Measurements from ENCODE around the gene DIP2C. TPM values are rescaled to one million over a fixed set of nuclear protein-coding genes. Genes with fewer than 3 reads are reported as not detected.
"Not testable (repeated sequence)": the region's sequence is repeated elsewhere in the genome, so short reads cannot be mapped to it uniquely, and the experiment has no call there.

DIP2C gene
- total RNA-seq, 1 donor from 2014 or later = 11.4 TPM

DNA sequence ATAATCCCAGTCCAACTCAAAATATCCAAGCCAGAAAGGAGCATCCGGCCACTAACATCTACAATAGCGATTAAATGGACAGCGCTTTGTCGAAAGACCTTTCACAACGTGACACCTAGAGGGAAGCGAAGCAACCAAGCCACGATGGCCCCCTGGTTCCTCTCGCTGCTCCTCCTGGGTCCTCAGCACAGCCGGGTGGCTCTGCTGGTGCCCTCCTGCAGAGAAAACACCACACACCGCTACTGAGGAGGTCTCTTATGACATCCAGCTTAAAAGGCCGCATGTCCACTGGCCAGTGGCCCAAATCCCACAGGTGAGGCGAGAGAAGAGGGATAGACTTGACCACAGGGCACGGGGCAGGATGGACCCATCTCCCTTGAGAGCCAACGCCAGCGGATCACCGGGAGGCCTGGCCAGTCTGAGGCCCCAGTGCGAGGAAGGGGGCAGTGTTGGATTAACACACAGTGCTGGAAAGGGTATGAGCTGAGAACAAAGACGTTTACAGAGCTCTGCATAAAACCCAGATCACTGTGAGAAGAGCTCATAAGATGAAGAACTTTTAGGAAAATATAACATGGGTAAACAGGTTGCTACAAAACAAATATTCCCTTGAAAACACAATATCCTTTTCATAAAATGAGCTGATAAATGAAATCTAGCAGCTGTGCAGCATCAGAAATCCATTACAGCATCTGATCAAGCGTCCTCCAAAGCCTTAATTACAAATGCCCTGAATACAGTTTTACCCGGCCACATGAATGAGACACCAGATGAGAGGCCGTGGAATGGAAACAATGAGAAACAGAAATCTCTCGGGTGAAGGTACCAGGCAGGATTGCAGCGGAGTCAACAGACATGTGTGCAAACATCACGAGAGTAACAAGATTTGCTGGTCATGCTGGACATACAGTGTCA is 236.7 kb downstream of the DIP2C start:
- no peak overlapping the region for H3K4me3 ChIP-seq (ENCODE audit: low read depth, low read length)
- DNase-seq (ENCODE audit: low read depth) = no peak
- TF ChIP-seq, protein P1, sequence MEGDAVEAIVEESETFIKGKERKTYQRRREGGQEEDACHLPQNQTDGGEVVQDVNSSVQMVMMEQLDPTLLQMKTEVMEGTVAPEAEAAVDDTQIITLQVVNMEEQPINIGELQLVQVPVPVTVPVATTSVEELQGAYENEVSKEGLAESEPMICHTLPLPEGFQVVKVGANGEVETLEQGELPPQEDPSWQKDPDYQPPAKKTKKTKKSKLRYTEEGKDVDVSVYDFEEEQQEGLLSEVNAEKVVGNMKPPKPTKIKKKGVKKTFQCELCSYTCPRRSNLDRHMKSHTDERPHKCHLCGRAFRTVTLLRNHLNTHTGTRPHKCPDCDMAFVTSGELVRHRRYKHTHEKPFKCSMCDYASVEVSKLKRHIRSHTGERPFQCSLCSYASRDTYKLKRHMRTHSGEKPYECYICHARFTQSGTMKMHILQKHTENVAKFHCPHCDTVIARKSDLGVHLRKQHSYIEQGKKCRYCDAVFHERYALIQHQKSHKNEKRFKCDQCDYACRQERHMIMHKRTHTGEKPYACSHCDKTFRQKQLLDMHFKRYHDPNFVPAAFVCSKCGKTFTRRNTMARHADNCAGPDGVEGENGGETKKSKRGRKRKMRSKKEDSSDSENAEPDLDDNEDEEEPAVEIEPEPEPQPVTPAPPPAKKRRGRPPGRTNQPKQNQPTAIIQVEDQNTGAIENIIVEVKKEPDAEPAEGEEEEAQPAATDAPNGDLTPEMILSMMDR (conservative IDR thresholded peaks at IDR 0.05; ENCODE audit: low read depth, low read length) = no peak

DNA sequence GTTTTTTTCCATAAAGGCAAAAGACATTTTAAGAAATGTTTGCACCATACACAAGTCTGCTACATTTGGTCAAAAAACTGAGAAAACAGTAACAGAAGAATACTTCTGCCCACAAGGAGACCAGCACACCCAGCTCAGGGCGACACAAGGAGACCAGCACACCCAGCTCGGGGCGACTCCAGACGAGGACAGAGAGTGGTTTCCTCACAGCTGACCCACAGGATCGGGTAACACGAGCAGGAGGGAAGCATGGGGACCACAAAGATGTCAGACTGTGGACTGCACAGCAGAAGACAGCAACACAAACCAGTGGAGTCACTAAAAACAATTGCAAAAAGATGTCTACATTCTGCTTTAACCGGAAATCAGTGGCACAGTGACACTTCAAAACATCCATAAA is 237.6 kb downstream of the DIP2C start:
- no peak for DNase-seq (ENCODE audit: low read depth)
- TF ChIP-seq, protein P1 (conservative IDR thresholded peaks at IDR 0.05; ENCODE audit: low read depth, low read length) = no peak
- no peak overlapping the region for H3K4me3 ChIP-seq (ENCODE audit: low read depth, low read length)

DNA sequence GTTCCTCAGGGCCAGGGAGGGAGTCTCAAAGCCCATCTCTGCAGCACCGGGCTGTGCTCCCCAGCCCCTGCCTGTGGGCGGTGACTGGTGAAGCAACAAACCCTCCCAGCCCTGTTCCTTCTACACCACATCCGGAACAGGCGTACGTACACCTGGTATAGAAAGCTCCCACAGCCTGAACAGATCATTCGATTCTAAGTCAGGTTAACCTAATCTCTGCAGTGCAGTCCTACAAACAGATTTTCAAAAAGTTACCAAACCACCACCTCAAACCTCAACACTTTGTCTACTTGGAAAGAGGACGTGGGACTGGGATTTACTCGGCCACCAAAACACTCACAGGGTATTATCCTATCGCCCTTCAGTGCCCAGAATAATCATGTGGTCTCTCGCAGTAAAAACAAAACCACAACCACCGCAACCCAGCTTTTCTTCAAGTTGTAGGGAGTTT is 238.4 kb downstream of the DIP2C start:
- DNase-seq (ENCODE audit: low read depth) = no peak
- TF ChIP-seq, protein P1 (conservative IDR thresholded peaks at IDR 0.05; ENCODE audit: low read depth, low read length) = no peak

GRCh38 chr10:450463-450862 is 239.0 kb downstream of the DIP2C start:
- TF ChIP-seq, protein P1 (conservative IDR thresholded peaks at IDR 0.05; ENCODE audit: low read depth, low read length) = no peak
- no peak overlapping the region for H3K4me3 ChIP-seq (ENCODE audit: low read depth, low read length)
- no peak for DNase-seq (ENCODE audit: low read depth)

More for the DNA sequence above, 238.4 kb downstream of the DIP2C start:
- H3K4me3 ChIP-seq (ENCODE audit: low read depth, low read length) = no peak overlapping the region

DNA sequence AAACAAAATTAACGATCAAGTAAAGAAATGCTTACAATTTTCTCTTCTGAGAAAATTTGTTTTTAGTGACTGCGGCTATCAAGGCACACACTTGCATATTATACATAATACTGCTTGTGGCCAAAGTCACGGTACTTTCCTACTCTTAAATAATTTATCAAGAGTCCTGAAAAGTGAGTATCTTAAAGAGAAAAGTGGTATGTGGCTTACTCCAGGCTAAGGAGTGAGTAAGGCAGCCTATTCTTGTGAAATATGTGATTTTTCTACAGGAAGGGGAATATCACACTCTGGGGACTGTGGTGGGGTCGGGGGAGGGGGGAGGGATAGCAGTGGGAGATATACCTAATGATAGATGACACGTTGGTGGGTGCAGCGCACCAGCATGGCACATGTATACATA is 240.1 kb downstream of the DIP2C start:
- not testable (repeated sequence) for DNase-seq (ENCODE audit: low read depth); H3K4me3 ChIP-seq (ENCODE audit: low read depth, low read length)

DNA sequence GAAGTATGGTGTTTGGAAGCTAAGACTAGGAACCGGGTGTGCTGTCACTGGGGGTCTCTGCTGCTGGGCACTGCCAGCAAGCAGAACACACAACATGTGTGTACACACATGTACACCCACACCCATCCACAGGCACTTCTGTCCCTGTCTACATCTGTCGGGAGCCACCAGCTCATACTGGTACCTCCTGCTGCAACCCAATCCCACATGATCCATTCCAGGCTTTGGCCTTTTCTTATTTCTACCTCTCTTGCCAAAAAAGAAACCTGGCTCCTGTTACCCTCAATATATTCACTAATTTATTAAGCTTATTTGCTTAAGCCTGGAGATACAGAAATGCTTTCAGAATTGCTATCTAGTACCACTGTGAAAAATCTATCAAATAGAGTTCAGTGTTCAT is 246.0 kb downstream of the DIP2C start:
- DNase-seq (ENCODE audit: low read depth) = no peak
- TF ChIP-seq, protein P1 (conservative IDR thresholded peaks at IDR 0.05; ENCODE audit: low read depth, low read length) = no peak
- no peak overlapping the region for H3K4me3 ChIP-seq (ENCODE audit: low read depth, low read length)

DNA sequence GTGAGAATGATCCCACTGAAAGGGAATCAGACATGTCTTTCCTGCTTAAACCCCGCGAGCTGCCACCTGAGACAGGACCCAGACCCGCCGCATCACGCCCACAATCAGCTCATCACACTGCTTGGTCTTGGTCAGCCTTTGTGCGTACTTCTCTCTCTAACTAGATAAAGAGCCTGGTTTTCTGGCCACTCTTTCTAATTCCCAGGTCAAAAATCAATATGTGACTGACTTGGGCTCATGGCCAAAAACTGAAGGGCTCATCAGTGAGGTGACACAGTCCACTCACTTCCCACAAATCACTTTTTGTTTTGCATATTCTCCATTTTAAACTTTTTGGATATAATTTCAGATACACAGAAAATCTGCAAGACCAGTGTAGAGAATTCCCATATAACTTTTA is 247.3 kb downstream of the DIP2C start:
- TF ChIP-seq, protein P1 (conservative IDR thresholded peaks at IDR 0.05; ENCODE audit: low read depth, low read length) = no peak

More for the DNA sequence above, 247.3 kb downstream of the DIP2C start:
- no peak for DNase-seq (ENCODE audit: low read depth)
- no peak overlapping the region for H3K4me3 ChIP-seq (ENCODE audit: low read depth, low read length)
